ENCODE measurements around the gene RAB10. TPM values are rescaled to one million over a fixed set of nuclear protein-coding genes. Genes with fewer than 3 reads are reported as not detected.

The RAB10 gene
- polyA plus RNA-seq, 1 donor from 2014 or later: 169 TPM

GRCh38 chr2:26067186-26067974 is 33.5 kb downstream of the RAB10 start:
- TF ChIP-seq TAF1 (IDR thresholded peaks at IDR 0.05; ENCODE audit: low read depth) (no peak), MXI1 (conservative IDR thresholded peaks at IDR 0.05; ENCODE audit: poor library complexity, severe bottlenecking) (no peak), CTCF (IDR thresholded peaks at IDR 0.05; ENCODE audit: poor library complexity, severe bottlenecking) (no peak), REST (IDR thresholded peaks at IDR 0.05; ENCODE audit: borderline replicate concordance) (no peak)

GRCh38 chr2:26067980-26068507 is 34.2 kb downstream of the RAB10 start:
- no peak overlapping the region for H3K9ac ChIP-seq (ENCODE audit: low read length)

More at GRCh38 chr2:26067186-26067974, 33.5 kb downstream of the RAB10 start:
- H3K9me2 ChIP-seq (ENCODE audit: insufficient read depth, low read length): no peaks in the 10 kb centered on the region
- H3K36me3 ChIP-seq (ENCODE audit: insufficient read depth, low read length): no peaks in the 10 kb centered on the region
- no peak overlapping the region for H3K4me2 ChIP-seq (ENCODE audit: low read length)
- no peaks in the 10 kb centered on the region for H3K27me3 ChIP-seq (ENCODE audit: insufficient read depth, low read depth, low read length)
- H3K9me3 ChIP-seq (ENCODE audit: low read length): no peaks in the 10 kb centered on the region
- H3F3A ChIP-seq (ENCODE audit: insufficient read depth, low read length, poor library complexity, severe bottlenecking): peaks cover 2% of the 10 kb centered on the region
- peaks cover 61% of the 10 kb centered on the region for H3K79me2 ChIP-seq (replicated peaks; ENCODE audit: insufficient read depth, low read length)
- H3K4me3 ChIP-seq (ENCODE audit: low read length): no peak overlapping the region
- no peaks in the 10 kb centered on the region for H4K20me1 ChIP-seq (ENCODE audit: insufficient read depth)
- H3K9ac ChIP-seq (ENCODE audit: low read length): no peak overlapping the region
- no peak overlapping the region for H3K27ac ChIP-seq (ENCODE audit: low read length)
- no peak overlapping the region for H2AFZ ChIP-seq (ENCODE audit: low read depth, low read length)

More at GRCh38 chr2:26067980-26068507, 34.2 kb downstream of the RAB10 start:
- no peak overlapping the region for H3K27ac ChIP-seq (ENCODE audit: low read length)
- peaks cover 68% of the 10 kb centered on the region for H3K79me2 ChIP-seq (replicated peaks; ENCODE audit: insufficient read depth, low read length)
- TF ChIP-seq CTCF (IDR thresholded peaks at IDR 0.05; ENCODE audit: poor library complexity, severe bottlenecking) (no peak), EP300 (conservative IDR thresholded peaks at IDR 0.05; ENCODE audit: poor library complexity, severe bottlenecking) (no peak), RAD21 (conservative IDR thresholded peaks at IDR 0.05) (no peak), POLR2AphosphoS5 (IDR thresholded peaks at IDR 0.05) (no peak)
- H3F3A ChIP-seq (ENCODE audit: insufficient read depth, low read length, poor library complexity, severe bottlenecking): peaks cover 2% of the 10 kb centered on the region
- no peak overlapping the region for H2AFZ ChIP-seq (ENCODE audit: low read depth, low read length)
- H3K36me3 ChIP-seq (ENCODE audit: insufficient read depth, low read length): no peaks in the 10 kb centered on the region
- no peaks in the 10 kb centered on the region for H3K27me3 ChIP-seq (ENCODE audit: insufficient read depth, low read depth, low read length)
- no peaks in the 10 kb centered on the region for H4K20me1 ChIP-seq (ENCODE audit: insufficient read depth)
- H3K4me3 ChIP-seq (ENCODE audit: low read length): no peak overlapping the region
- no peaks in the 10 kb centered on the region for H3K9me2 ChIP-seq (ENCODE audit: insufficient read depth, low read length)
- H3K9me3 ChIP-seq (ENCODE audit: low read length): no peaks in the 10 kb centered on the region
- H3K4me2 ChIP-seq (ENCODE audit: low read length): no peak overlapping the region
